Heart left ventricle (tissue), 13 donors: Measurements from ENCODE around the gene DPM2.

Experiments
- POLR2A ChIP-seq, 2 donors: fragments of 450-650 bp; IDR thresholded peaks; one replicate each; pipeline ENCODE4 v1.6.1; 2017; ENCODE audit warnings: antibody characterized with exemption in 2 of 2, mild to moderate bottlenecking in 2 of 2, moderate library complexity in 2 of 2
- TF ChIP-seq, protein P1 (sequence below), 12 donors: fragments of 200-600 bp; sonication (generic) in 4 of 12; IDR thresholded peaks; one replicate each; pipeline versions ENCODE4 v1.5.0 to v1.8.0; 2018 to 2022; ENCODE audit warnings: antibody characterized with exemption in 12 of 12, mild to moderate bottlenecking in 5 of 12
- donor health status: ischemic (EF 13 %, LVEDD 7.1; RV severe dilation, severe dysfunction).
- donor health status: DM: no; HTN: yes; CAD: no.
- donor health status: DM: no; HTN: no; CAD: no.
- donor health status: ischemic (EF 25% LVEDD 6.9; RV normal size, moderate dysfunction).
- donor health status: ischemic (EF 25% LVEDD 5.7; RV mildly dilated, moderate dysfunction).
- donor health status: ischemic (EF 35%, LVEDD 5.7; RV mildly dilated, moderate dysfunction).
- donor health status: nonischemic (EF 11% LVEDD 7.7; RV severe dilation, severe dysfunction).
- donor health status: DM: yes; HTN: yes; CAD: no.
- donor health status: PGD.
- donor health status: ischemic (EF 29% LVEDD 5.4; RV normal size, mild dysfunction).
- donor health status: nonischemic (EF 23%, LVEDD 6.1; RV moderate dilation, normal function).

DNA sequence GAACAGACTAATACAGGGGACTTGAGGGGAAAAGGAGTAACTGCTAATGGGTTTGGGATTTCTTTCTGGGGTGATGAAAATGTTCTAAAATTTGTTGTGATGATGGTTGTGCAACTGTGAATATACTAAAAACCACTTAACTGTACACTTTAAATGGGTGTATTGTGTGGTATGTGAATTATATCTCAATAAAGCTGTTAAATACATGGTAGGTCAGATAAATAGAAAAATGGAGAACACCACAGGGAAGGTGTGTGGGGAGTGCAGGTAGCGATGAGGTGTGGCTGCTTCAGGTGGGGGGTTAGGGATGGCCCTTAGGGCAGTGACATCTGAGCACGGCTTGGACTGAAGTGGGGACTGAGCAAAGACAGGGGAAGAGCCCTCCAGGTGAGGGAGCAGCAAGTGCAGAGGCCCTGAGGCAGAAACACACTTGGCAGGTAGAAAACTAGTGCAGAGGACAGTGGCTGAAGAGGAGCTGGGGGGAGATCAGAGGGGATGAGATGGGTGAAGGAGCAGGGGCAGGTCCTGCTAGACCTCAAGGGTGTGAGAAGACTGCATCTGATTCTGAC, 22.3 kb upstream of the DPM2 start:
- TF ChIP-seq, protein P1, sequence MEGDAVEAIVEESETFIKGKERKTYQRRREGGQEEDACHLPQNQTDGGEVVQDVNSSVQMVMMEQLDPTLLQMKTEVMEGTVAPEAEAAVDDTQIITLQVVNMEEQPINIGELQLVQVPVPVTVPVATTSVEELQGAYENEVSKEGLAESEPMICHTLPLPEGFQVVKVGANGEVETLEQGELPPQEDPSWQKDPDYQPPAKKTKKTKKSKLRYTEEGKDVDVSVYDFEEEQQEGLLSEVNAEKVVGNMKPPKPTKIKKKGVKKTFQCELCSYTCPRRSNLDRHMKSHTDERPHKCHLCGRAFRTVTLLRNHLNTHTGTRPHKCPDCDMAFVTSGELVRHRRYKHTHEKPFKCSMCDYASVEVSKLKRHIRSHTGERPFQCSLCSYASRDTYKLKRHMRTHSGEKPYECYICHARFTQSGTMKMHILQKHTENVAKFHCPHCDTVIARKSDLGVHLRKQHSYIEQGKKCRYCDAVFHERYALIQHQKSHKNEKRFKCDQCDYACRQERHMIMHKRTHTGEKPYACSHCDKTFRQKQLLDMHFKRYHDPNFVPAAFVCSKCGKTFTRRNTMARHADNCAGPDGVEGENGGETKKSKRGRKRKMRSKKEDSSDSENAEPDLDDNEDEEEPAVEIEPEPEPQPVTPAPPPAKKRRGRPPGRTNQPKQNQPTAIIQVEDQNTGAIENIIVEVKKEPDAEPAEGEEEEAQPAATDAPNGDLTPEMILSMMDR (IDR thresholded peaks at IDR 0.05), result no peak
- no peak for TF ChIP-seq POLR2A (IDR thresholded peaks at IDR 0.05)
